ENCODE data around the gene STK11. TPM values are rescaled to one million over a fixed set of nuclear protein-coding genes. Genes with fewer than 3 reads are reported as not detected.

The STK11 gene
- total RNA-seq, 1 donor from 2014 or later = 80.4 TPM

- no peak for TF ChIP-seq CTCF (conservative IDR thresholded peaks at IDR 0.05; ENCODE audit: low read depth, low read length)
- no peak for DNase-seq (ENCODE audit: low read depth)
- H3K4me3 ChIP-seq (ENCODE audit: low read depth, low read length) = peak overlapping the region; percentile 90
Measured at GRCh38 chr19:1260749-1261537, 55.4 kb downstream of the STK11 start.

- no peak for DNase-seq (ENCODE audit: low read depth)
- H3K4me3 ChIP-seq (ENCODE audit: low read depth, low read length) = peak overlapping the region; percentile 90
- TF ChIP-seq CTCF (conservative IDR thresholded peaks at IDR 0.05; ENCODE audit: low read depth, low read length) = peak; percentile 20
Measured at GRCh38 chr19:1261538-1261797, 55.9 kb downstream of the STK11 start.

GRCh38 chr19:1261798-1262622, 56.4 kb downstream of the STK11 start:
- H3K4me3 ChIP-seq (ENCODE audit: low read depth, low read length) = peak overlapping the region; percentile 90
- no peak for TF ChIP-seq CTCF (conservative IDR thresholded peaks at IDR 0.05; ENCODE audit: low read depth, low read length)
- no peak for DNase-seq (ENCODE audit: low read depth)

GRCh38 chr19:1262623-1263123, 57.1 kb downstream of the STK11 start:
- no peak for DNase-seq (ENCODE audit: low read depth)
- TF ChIP-seq CTCF (conservative IDR thresholded peaks at IDR 0.05; ENCODE audit: low read depth, low read length) = no peak
- H3K4me3 ChIP-seq (ENCODE audit: low read depth, low read length) = peak overlapping the region; percentile 90

- no peak for TF ChIP-seq CTCF (conservative IDR thresholded peaks at IDR 0.05; ENCODE audit: low read depth, low read length)
- H3K4me3 ChIP-seq (ENCODE audit: low read depth, low read length) = no peak overlapping the region
- DNase-seq (ENCODE audit: low read depth) = no peak
Measured at GRCh38 chr19:1263188-1263587, 57.6 kb downstream of the STK11 start.

GRCh38 chr19:1264801-1265614, 59.4 kb downstream of the STK11 start:
- TF ChIP-seq CTCF (conservative IDR thresholded peaks at IDR 0.05; ENCODE audit: low read depth, low read length) = no peak
- no peak for DNase-seq (ENCODE audit: low read depth)
- H3K4me3 ChIP-seq (ENCODE audit: low read depth, low read length) = no peak overlapping the region
